ENCODE data around the gene TRIM13. TPM values are rescaled to one million over a fixed set of nuclear protein-coding genes. Genes with fewer than 3 reads are reported as not detected.

The TRIM13 gene
- total and polyA plus RNA-seq, 3 experiments from 2014 or later, result 13.2 to 17.1 (median 16.5) TPM

DNA sequence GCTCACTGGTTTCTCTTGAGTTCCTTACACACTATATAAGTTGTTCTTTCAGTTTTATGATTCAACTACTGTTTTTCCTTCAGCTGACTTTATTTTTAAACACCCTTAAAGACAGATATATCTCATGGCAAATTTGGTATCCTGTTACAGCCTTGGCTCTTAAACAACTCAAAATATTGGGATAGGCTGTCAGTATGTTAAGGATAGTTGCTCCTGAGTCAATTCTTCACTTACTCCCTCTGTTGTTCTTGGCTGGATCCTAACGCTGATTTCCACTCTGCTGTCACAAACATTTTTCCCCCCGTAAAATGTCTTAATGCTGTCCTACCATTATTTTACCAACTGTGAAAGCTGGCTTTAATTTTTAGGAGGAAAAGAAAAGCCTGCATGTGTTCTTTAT, 19.6 kb downstream of the TRIM13 start:
- Mint-ChIP-seq H3K27ac (peak overlapping the region in 2 of 8 donors; percentile 1 to 58), H3K27me3 (no peaks in the 10 kb centered on the region), H3K4me3 (no peak overlapping the region), H3K36me3 (peaks cover 14 to 62% (median 19%) of the 10 kb centered on the region in 3 donors), H3K4me1 (peaks cover 14 to 63% (median 53%) of the 10 kb centered on the region in 3 donors), H3K9me3 (no peaks in the 10 kb centered on the region)
- ChIA-PET POLR2A (no interaction called here), CTCF (no interaction called here)
- Histone ChIP-seq H3K27ac (ENCODE audit: low read depth, low read length) (no peak overlapping the region), H3K36me3 (ENCODE audit: insufficient read depth, low read length) (peaks cover 14% of the 10 kb centered on the region), H3K9me3 (ENCODE audit: low read length) (no peaks in the 10 kb centered on the region), H3K27me3 (ENCODE audit: insufficient read depth, low read length, poor library complexity, severe bottlenecking) (no peaks in the 10 kb centered on the region), H3K4me3 (ENCODE audit: low read length) (no peak overlapping the region), H3K4me1 (ENCODE audit: insufficient read depth, low read length) (no peaks in the 10 kb centered on the region)
- no peak for DNase-seq

DNA sequence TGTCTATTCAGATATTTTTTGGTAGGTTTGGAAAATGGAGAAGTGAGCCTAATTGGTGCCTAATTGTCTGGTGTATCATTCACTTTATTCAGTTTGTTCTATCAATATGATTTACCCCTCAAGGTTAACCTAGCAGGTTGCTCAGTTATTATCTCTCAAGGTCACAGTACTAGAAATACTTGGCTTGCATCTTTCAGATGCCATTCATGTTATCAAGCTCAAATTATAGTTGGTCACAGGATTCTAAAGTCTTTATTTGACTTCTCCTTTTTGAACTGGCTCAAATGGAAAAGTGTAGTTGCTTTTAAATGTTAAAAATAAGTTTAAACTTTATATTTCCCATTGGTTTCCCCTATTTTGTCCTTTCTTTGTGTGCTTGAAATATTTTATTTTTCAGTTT, 21.0 kb downstream of the TRIM13 start:
- Mint-ChIP-seq H3K27ac (peak overlapping the region in 4 of 8 donors; percentile 43 to 75 (median 52)), H3K9me3 (no peaks in the 10 kb centered on the region), H3K36me3 (peaks cover 11 to 53% (median 13%) of the 10 kb centered on the region in 3 donors), H3K27me3 (no peaks in the 10 kb centered on the region), H3K4me3 (no peak overlapping the region), H3K4me1 (peaks cover 14 to 50% (median 39%) of the 10 kb centered on the region in 3 donors)
- H3K4me1 ChIP-seq (ENCODE audit: insufficient read depth, low read length), result no peaks in the 10 kb centered on the region
- ChIA-PET POLR2A (no interaction called here), CTCF (interaction anchor here (1.1 kb wide), 1 partner anchor 20 kb away, joined by 3 read pairs; no protein-coding TSS in a partner anchor)
- H3K36me3 ChIP-seq (ENCODE audit: insufficient read depth, low read length), result peaks cover under 1% of the 10 kb centered on the region
- no peak overlapping the region for H3K4me3 ChIP-seq (ENCODE audit: low read length)
- H3K9me3 ChIP-seq (ENCODE audit: low read length), result no peaks in the 10 kb centered on the region
- no peak for DNase-seq
- no peaks in the 10 kb centered on the region for H3K27me3 ChIP-seq (ENCODE audit: insufficient read depth, low read length, poor library complexity, severe bottlenecking)
- no peak overlapping the region for H3K27ac ChIP-seq (ENCODE audit: low read depth, low read length)

DNA sequence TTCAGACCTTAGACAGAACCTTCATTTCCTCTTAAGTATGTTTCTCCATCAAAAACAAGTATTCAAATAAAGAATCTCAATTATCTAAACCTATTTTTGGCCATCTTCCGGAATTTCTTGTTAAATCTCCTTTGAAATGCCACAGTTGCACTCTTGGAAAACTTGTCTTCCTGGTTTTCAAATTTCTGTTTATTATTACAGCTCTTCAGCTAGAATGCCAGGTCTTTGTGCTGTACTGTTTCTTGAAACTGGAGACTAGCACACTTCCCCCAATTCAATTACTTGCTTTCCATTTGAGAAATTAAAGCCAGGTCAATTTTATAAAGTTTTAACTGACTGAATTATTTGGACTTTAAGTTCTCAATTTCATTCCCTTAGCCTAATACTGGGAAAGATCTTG, 28.6 kb downstream of the TRIM13 start:
- POLR2A ChIA-PET, result no interaction called here
- Mint-ChIP-seq H3K4me3 (no peak overlapping the region), H3K4me1 (peaks cover 0 to 13% (median 0%) of the 10 kb centered on the region in 3 donors), H3K9me3 (no peaks in the 10 kb centered on the region), H3K27ac (no peak overlapping the region), H3K36me3 (peaks cover 0 to 23% (median 10%) of the 10 kb centered on the region in 3 donors), H3K27me3 (no peaks in the 10 kb centered on the region)
- DNase-seq, result no peak
- no peaks in the 10 kb centered on the region for H3K36me3 ChIP-seq (ENCODE audit: insufficient read depth, low read length)
- CTCF ChIA-PET, result no interaction called here
- H3K4me3 ChIP-seq (ENCODE audit: low read length), result no peak overlapping the region
- H3K4me1 ChIP-seq (ENCODE audit: insufficient read depth, low read length), result no peaks in the 10 kb centered on the region
- H3K9me3 ChIP-seq (ENCODE audit: low read length), result no peaks in the 10 kb centered on the region
- H3K27me3 ChIP-seq (ENCODE audit: insufficient read depth, low read length, poor library complexity, severe bottlenecking), result no peaks in the 10 kb centered on the region
- no peak overlapping the region for H3K27ac ChIP-seq (ENCODE audit: low read depth, low read length)

DNA sequence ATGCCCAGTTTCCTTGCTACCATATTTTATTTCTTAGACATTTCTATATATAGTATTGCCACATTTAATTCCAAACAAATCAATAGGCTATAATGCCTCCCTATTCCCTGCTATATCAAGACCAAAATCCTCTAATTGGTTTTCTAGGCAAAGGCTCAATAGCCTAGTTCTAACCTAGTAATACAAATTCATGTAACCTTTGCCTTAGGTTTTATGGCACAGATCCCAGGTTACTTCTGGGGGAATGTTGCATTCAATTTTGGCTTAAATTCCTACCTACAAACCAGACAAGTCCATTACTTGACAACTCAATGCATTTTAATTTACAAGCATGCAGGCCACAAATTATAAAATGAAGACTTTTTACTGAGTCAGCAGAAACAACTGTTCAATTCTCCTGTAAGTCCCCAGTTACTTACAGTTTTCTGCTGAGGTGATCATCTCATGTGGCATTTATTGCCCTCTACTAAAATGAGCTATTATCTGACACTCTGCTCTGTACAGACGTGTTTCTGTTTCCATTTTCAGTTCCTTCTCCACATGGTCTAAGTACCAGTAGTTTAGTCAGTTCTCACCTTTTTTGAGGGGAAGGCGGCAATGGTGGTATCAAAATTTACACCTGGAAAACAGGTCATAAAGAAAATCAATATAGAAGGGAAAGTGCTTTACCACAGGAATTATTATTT, 30.1 kb downstream of the TRIM13 start:
- H3K9me3 ChIP-seq (ENCODE audit: low read length), result no peaks in the 10 kb centered on the region
- H3K9me3 Mint-ChIP-seq, result no peaks in the 10 kb centered on the region
- H3K4me3 Mint-ChIP-seq, result no peak overlapping the region
- H3K36me3 Mint-ChIP-seq, result peaks cover 0 to 20% (median 7%) of the 10 kb centered on the region in 3 donors
- no peaks in the 10 kb centered on the region for H3K27me3 ChIP-seq (ENCODE audit: insufficient read depth, low read length, poor library complexity, severe bottlenecking)
- H3K4me3 ChIP-seq (ENCODE audit: low read length), result no peak overlapping the region
- H3K27ac Mint-ChIP-seq, result peak overlapping the region in 3 of 8 donors; percentile 0 to 50 (median 10)
- H3K4me1 Mint-ChIP-seq, result peaks cover 0 to 13% (median 0%) of the 10 kb centered on the region in 3 donors
- DNase-seq, result no peak
- POLR2A ChIA-PET, result no interaction called here
- CTCF ChIA-PET, result no interaction called here
- no peaks in the 10 kb centered on the region for H3K27me3 Mint-ChIP-seq
- no peak overlapping the region for H3K27ac ChIP-seq (ENCODE audit: low read depth, low read length)
- no peaks in the 10 kb centered on the region for H3K36me3 ChIP-seq (ENCODE audit: insufficient read depth, low read length)
- no peaks in the 10 kb centered on the region for H3K4me1 ChIP-seq (ENCODE audit: insufficient read depth, low read length)

DNA sequence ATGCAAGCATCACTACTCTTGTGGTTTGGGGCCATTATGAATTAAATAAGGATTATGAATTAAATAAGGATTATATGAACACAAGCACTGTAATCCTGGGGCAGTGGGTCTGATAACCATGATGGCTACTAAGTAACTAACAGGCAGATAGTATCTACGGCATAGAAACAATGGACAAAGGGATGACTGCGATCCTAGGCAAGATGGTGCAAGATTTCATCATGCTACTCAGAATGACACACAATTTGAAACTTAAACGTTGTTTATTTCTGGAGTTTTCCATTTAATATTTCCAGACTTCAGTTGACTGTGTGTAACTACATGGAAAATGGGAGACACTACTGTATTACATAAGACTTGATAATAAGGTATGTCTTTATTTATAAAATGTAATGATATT, 33.5 kb downstream of the TRIM13 start:
- Mint-ChIP-seq H3K9me3 (no peaks in the 10 kb centered on the region), H3K27ac (no peak overlapping the region), H3K27me3 (no peaks in the 10 kb centered on the region), H3K36me3 (peaks cover 0 to 4% (median 4%) of the 10 kb centered on the region in 3 donors), H3K4me3 (no peak overlapping the region), H3K4me1 (peaks cover 0 to 13% (median 0%) of the 10 kb centered on the region in 3 donors)
- Histone ChIP-seq H3K27ac (ENCODE audit: low read depth, low read length) (no peak overlapping the region), H3K36me3 (ENCODE audit: insufficient read depth, low read length) (no peaks in the 10 kb centered on the region), H3K27me3 (ENCODE audit: insufficient read depth, low read length, poor library complexity, severe bottlenecking) (no peaks in the 10 kb centered on the region), H3K4me1 (ENCODE audit: insufficient read depth, low read length) (no peaks in the 10 kb centered on the region), H3K9me3 (ENCODE audit: low read length) (no peaks in the 10 kb centered on the region), H3K4me3 (ENCODE audit: low read length) (no peak overlapping the region)
- ChIA-PET CTCF (no interaction called here), POLR2A (no interaction called here)
- no peak for DNase-seq

DNA sequence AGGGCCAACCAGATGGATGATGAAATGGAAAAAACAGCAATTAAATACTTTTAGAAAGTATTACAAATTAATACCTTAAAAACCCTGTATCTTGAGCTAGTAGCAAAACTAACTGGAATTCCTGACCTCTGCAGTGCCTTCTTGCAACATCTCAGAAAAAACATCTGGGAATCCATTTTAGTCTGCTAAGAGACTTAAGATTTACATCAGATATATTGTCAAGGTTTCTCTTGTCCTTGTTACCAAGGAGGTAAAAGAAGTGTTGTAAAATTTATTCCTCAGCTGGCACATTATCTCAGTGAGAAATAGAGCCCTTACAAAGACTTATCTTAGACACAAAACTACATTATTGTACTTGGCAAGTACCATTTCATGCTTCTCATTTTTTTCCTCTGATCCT, 36.9 kb downstream of the TRIM13 start:
- Mint-ChIP-seq H3K4me1 (peaks cover 0 to 4% (median 0%) of the 10 kb centered on the region in 3 donors), H3K4me3 (no peak overlapping the region), H3K27me3 (no peaks in the 10 kb centered on the region), H3K27ac (no peak overlapping the region), H3K36me3 (peaks cover 0 to 2% (median 0%) of the 10 kb centered on the region in 3 donors), H3K9me3 (no peaks in the 10 kb centered on the region)
- Histone ChIP-seq H3K9me3 (ENCODE audit: low read length) (no peaks in the 10 kb centered on the region), H3K4me1 (ENCODE audit: insufficient read depth, low read length) (no peaks in the 10 kb centered on the region), H3K27me3 (ENCODE audit: insufficient read depth, low read length, poor library complexity, severe bottlenecking) (no peaks in the 10 kb centered on the region), H3K4me3 (ENCODE audit: low read length) (no peak overlapping the region), H3K36me3 (ENCODE audit: insufficient read depth, low read length) (no peaks in the 10 kb centered on the region), H3K27ac (ENCODE audit: low read depth, low read length) (no peak overlapping the region)
- ChIA-PET CTCF (no interaction called here), POLR2A (no interaction called here)
- no peak for DNase-seq

DNA sequence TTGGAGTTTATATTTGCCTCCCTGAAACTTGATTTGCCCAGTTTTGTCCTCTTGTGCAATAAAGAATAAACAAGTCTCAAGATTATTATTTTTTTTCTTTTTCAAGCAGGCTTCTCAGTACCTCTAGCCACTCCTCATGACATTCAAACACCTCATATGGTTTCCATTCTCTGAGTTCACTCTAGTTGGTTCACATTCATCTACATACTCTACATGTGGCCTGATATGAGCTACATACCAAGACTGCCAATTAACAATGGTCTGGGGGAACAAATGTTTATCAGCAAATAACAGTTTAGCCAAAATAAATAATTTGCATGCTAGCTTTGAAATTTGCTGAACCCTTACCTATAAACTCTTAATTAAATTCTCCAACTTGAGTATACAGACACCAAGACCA, 40.9 kb downstream of the TRIM13 start:
- POLR2A ChIA-PET, result no interaction called here
- no peak for DNase-seq
- H3K9me3 ChIP-seq (ENCODE audit: low read length), result no peaks in the 10 kb centered on the region
- CTCF ChIA-PET, result no interaction called here
- peaks cover 0 to 3% (median 2%) of the 10 kb centered on the region in 3 donors for H3K36me3 Mint-ChIP-seq
- no peak overlapping the region for H3K27ac ChIP-seq (ENCODE audit: low read depth, low read length)
- no peaks in the 10 kb centered on the region for H3K36me3 ChIP-seq (ENCODE audit: insufficient read depth, low read length)
- H3K4me3 ChIP-seq (ENCODE audit: low read length), result no peak overlapping the region
- no peaks in the 10 kb centered on the region for H3K27me3 ChIP-seq (ENCODE audit: insufficient read depth, low read length, poor library complexity, severe bottlenecking)
- H3K4me1 Mint-ChIP-seq, result no peaks in the 10 kb centered on the region
- no peak overlapping the region for H3K27ac Mint-ChIP-seq
- H3K9me3 Mint-ChIP-seq, result no peaks in the 10 kb centered on the region
- H3K4me1 ChIP-seq (ENCODE audit: insufficient read depth, low read length), result no peaks in the 10 kb centered on the region
- H3K4me3 Mint-ChIP-seq, result no peak overlapping the region
- no peaks in the 10 kb centered on the region for H3K27me3 Mint-ChIP-seq

DNA sequence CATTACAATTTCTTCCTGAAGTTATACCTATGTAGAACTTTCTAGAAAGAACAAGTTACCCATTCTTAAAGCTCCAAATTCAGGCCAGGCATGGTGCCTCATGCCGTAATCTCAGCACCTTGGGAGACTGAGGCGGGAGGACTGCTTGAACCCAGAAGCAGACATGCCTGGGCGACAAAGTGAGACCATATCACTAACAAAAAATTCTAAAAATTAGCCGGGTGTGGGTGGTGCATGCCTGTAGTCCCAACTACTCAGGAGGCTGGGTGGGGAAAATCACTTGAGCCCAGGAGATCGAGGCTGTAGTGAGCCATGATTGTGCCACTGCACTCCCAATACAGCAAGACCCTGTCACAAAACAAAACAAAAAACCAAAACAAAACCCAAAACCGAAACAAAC, 41.4 kb downstream of the TRIM13 start:
- no peaks in the 10 kb centered on the region for H3K4me1 Mint-ChIP-seq
- no peaks in the 10 kb centered on the region for H3K27me3 Mint-ChIP-seq
- no peaks in the 10 kb centered on the region for H3K9me3 Mint-ChIP-seq
- no peak overlapping the region for H3K4me3 ChIP-seq (ENCODE audit: low read length)
- H3K27me3 ChIP-seq (ENCODE audit: insufficient read depth, low read length, poor library complexity, severe bottlenecking), result no peaks in the 10 kb centered on the region
- H3K9me3 ChIP-seq (ENCODE audit: low read length), result no peaks in the 10 kb centered on the region
- POLR2A ChIA-PET, result no interaction called here
- no peaks in the 10 kb centered on the region for H3K36me3 ChIP-seq (ENCODE audit: insufficient read depth, low read length)
- no peak for DNase-seq
- no peak overlapping the region for H3K4me3 Mint-ChIP-seq
- H3K27ac ChIP-seq (ENCODE audit: low read depth, low read length), result no peak overlapping the region
- H3K36me3 Mint-ChIP-seq, result peaks cover 0 to 5% (median 2%) of the 10 kb centered on the region in 3 donors
- H3K4me1 ChIP-seq (ENCODE audit: insufficient read depth, low read length), result no peaks in the 10 kb centered on the region
- no peak overlapping the region for H3K27ac Mint-ChIP-seq
- CTCF ChIA-PET, result no interaction called here

Measured in CD8-positive, alpha-beta memory T cell (primary cell).